Measurements from ENCODE around the gene RIN2. TPM values are rescaled to one million over a fixed set of nuclear protein-coding genes. Genes with fewer than 3 reads are reported as not detected.

RIN2 gene
- total RNA-seq (2014; rRNA removed; shearing (Covaris generic)) = 10.9 and 11.4 TPM in 2 replicates

DNA sequence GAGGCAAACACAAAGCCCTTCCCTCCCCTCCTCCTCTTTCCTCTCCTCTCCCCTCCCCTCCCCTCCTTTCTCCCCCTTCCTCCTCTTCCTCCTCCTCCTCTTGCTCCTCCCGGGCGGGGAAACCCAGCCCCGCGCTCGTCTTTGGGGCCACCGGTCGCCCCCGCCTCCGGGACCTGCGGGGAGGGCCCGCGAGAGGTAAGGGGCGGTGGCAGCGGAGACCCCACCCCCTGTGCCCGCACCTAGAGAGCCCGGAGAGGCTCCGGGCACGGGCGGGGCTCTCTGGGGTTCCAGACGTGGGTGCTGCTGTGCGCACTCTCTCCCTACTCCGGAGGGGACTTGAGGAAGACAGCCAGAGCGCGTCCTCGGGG, at the start of gene RIN2:
RIN2 (plus strand) TSS at position 126 of the 368 bp plus-strand sequence. CDS start 131,344 bp downstream, outside the sequence.

Measured in A375 (cell line).